ENCODE measurements around the gene SMIM31.

The SMIM31 gene

DNA sequence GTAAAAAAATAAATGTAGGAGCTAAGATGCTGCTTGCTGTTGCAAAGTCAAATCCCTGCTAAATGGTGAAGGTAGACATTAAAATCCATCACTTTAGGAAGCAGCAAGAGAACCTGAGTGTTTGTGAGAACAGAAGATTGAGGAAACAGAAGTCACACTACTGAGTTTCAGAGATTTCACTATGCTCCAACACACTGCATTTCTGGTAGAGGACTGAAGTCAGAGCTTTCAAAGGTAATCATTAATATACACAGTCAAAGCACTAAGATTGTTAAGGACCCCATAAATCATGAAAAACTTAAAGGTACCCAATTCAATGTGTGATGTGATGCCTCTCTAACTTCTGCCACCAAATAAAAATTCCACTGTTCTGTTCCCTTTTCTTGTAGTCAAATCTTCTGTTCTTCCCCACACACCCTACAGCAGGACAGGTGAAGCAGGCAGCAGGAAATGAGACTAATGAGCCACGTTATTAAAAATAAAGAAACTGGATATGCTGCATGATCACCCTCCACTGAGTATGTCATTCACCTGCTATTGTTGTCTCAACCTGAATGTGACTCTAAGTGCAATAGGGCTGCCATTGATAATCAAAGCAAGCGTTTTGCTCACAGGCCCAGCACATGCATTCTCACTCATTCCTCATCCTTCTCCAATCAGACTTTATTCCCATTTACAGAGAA is 94.2 kb downstream of the SMIM31 start:
- Histone ChIP-seq H3K9ac (ENCODE audit: low read length) (no peak overlapping the region), H3K36me3 (ENCODE audit: control insufficient read depth, insufficient read depth, low read length) (no peaks in the 10 kb centered on the region), H3K4me3 (ENCODE audit: low read length) (no peak overlapping the region), H3K27ac (ENCODE audit: low read depth, low read length) (no peak overlapping the region), H3K4me1 (ENCODE audit: control insufficient read depth, insufficient read depth, low read length) (no peaks in the 10 kb centered on the region), H3K27me3 (ENCODE audit: control insufficient read depth, insufficient read depth, low read length) (no peaks in the 10 kb centered on the region)
